ENCODE results near the gene N4BP2L2. TPM values are rescaled to one million over a fixed set of nuclear protein-coding genes. Genes with fewer than 3 reads are reported as not detected.

The N4BP2L2 gene
- total RNA-seq, 4 donors from 2014 or later: 142 to 623 (median 163) TPM

GRCh38 chr13:32503727-32504126 lies 34.9 kb downstream of the N4BP2L2 start:
- no peak for TF ChIP-seq CTCF (IDR thresholded peaks at IDR 0.05; ENCODE audit: low read depth)

- no peak for TF ChIP-seq CTCF (IDR thresholded peaks at IDR 0.05; ENCODE audit: low read depth)
Observed at GRCh38 chr13:32501064-32501463, 37.5 kb downstream of the N4BP2L2 start.

- TF ChIP-seq CTCF (IDR thresholded peaks at IDR 0.05; ENCODE audit: low read depth): no peak
Observed at GRCh38 chr13:32499538-32500210, 38.9 kb downstream of the N4BP2L2 start.

GRCh38 chr13:32497589-32497988 lies 41.0 kb downstream of the N4BP2L2 start:
- TF ChIP-seq CTCF (IDR thresholded peaks at IDR 0.05; ENCODE audit: low read depth): no peak

- no peak for TF ChIP-seq CTCF (IDR thresholded peaks at IDR 0.05; ENCODE audit: low read depth)
Observed at GRCh38 chr13:32496599-32497160, 41.9 kb downstream of the N4BP2L2 start.

GRCh38 chr13:32495841-32496240 lies 42.8 kb downstream of the N4BP2L2 start:
- no peak for TF ChIP-seq CTCF (IDR thresholded peaks at IDR 0.05; ENCODE audit: low read depth)

- TF ChIP-seq CTCF (IDR thresholded peaks at IDR 0.05; ENCODE audit: low read depth): no peak
Observed at GRCh38 chr13:32495429-32495828, 43.2 kb downstream of the N4BP2L2 start.
